Activated CD4-positive, alpha-beta T cell treated with anti-CD3 and anti-CD28 coated beads, Interleukin-2, amount 10 ng/mL, durations not matched to agents 24 days and 14 days (primary cell): ENCODE results near the gene TGFBR2. TPM values are rescaled to one million over a fixed set of nuclear protein-coding genes. Genes with fewer than 3 reads are reported as not detected.
A peak's percentile ranks its signal among the peaks of the same experiment; 100 is the strongest.

Source experiments
- DNase-seq: peaks from one replicate; pipeline ENCODE4 v3.0.0; 2022
- H3K27ac Mint-ChIP-seq: one replicate; pipeline ENCODE4 v1.8.0; 2022; ENCODE audit warnings: mild to moderate bottlenecking, mixed read lengths
- H3K27me3 Mint-ChIP-seq: one replicate; pipeline ENCODE4 v1.8.0; 2022; ENCODE audit warnings: mixed read lengths
- H3K36me3 Mint-ChIP-seq: one replicate; pipeline ENCODE4 v1.8.0; 2022; ENCODE audit warnings: low read depth, mild to moderate bottlenecking, mixed read lengths
- H3K4me1 Mint-ChIP-seq: one replicate; pipeline ENCODE4 v1.8.0; 2021; ENCODE audit warnings: mixed read lengths
- H3K4me3 Mint-ChIP-seq: one replicate; pipeline ENCODE4 v1.8.0; 2022; ENCODE audit warnings: mild to moderate bottlenecking, moderate library complexity, mixed read lengths
- H3K9me3 Mint-ChIP-seq: one replicate; pipeline ENCODE4 v1.8.0; 2021; ENCODE audit warnings: mixed read lengths
- intact Hi-C: fragments of 100-400 bp; cut with micrococcal nuclease; formaldehyde crosslinking; loops from one replicate; pipeline ENCODE4 v1.15.1; 2023
- total RNA-seq: library from RNA; stranded (reverse); gene quantifications from 2 replicates; pipeline ENCODE4 v1.2.3, GENCODE V29; 2022

The TGFBR2 gene
- total RNA-seq, 1 donor from 2014 or later: 47.6 TPM

GRCh38 chr3:30586806-30587486, 19.5 kb upstream of the TGFBR2 start:
- H3K36me3 Mint-ChIP-seq: no peaks in the 10 kb centered on the region
- no peaks in the 10 kb centered on the region for H3K4me1 Mint-ChIP-seq
- H3K4me3 Mint-ChIP-seq: no peak overlapping the region
- peaks cover 4% of the 10 kb centered on the region for H3K9me3 Mint-ChIP-seq
- H3K27me3 Mint-ChIP-seq: no peaks in the 10 kb centered on the region
- H3K27ac Mint-ChIP-seq: no peak overlapping the region
- DNase-seq: no peak
- intact Hi-C loops: no loop called here

GRCh38 chr3:30587904-30588303, 18.5 kb upstream of the TGFBR2 start:
- no peaks in the 10 kb centered on the region for H3K27me3 Mint-ChIP-seq
- H3K27ac Mint-ChIP-seq: no peak overlapping the region
- no peak overlapping the region for H3K4me3 Mint-ChIP-seq
- DNase-seq: no peak
- intact Hi-C loops: no loop called here
- H3K36me3 Mint-ChIP-seq: no peaks in the 10 kb centered on the region
- H3K4me1 Mint-ChIP-seq: no peaks in the 10 kb centered on the region
- peaks cover 4% of the 10 kb centered on the region for H3K9me3 Mint-ChIP-seq

DNA sequence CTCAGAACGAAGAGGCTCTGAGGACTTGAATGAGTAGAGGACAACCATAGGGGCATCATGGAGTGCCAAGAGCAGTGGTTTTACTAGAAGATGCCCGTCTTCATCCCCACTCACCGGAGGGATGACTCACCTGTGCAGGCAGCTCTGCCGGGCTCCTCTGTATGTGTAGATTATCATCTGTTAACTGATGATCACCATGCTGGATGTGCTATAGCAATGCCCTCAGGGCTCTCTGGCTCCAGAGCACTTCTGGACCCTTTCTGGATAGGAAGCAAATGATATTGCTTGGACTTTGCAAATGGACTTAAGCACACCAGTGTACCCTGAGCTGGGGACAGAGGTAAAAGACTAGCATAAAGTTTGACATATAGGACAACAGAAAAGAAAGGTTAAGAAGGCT, 10.2 kb upstream of the TGFBR2 start:
- Mint-ChIP-seq H3K4me1 (peaks cover 18% of the 10 kb centered on the region), H3K27ac (no peak overlapping the region), H3K9me3 (peaks cover 13% of the 10 kb centered on the region), H3K27me3 (no peaks in the 10 kb centered on the region), H3K4me3 (no peak overlapping the region), H3K36me3 (peaks cover 3% of the 10 kb centered on the region)
- DNase-seq: peak; percentile 53
- intact Hi-C loops: no loop called here

- H3K4me1 Mint-ChIP-seq: peaks cover 24% of the 10 kb centered on the region
- no peak overlapping the region for H3K4me3 Mint-ChIP-seq
- H3K27ac Mint-ChIP-seq: no peak overlapping the region
- H3K27me3 Mint-ChIP-seq: no peaks in the 10 kb centered on the region
- H3K9me3 Mint-ChIP-seq: peaks cover 13% of the 10 kb centered on the region
- intact Hi-C loops: no loop called here
- DNase-seq: no peak
- peaks cover 6% of the 10 kb centered on the region for H3K36me3 Mint-ChIP-seq
Observed at GRCh38 chr3:30597131-30597768, 9.2 kb upstream of the TGFBR2 start.

DNA sequence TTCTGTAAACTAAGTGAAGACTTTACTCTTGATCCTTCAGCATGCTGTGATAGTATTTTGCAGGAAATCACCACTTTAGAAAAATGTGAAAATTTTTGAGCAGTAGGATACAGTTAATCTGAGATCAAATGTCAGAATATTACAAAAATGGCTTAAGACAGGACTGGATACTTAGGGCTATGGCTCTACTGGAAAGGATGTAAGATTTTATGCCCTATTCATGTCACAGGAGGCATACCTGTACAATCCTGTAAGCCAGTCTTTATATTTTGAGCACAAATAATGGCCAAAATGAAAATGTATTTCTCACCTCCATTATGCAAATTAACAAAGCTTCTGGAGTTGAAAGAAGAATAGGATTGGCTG, 8.6 kb upstream of the TGFBR2 start:
- no peak overlapping the region for H3K27ac Mint-ChIP-seq
- peaks cover 13% of the 10 kb centered on the region for H3K9me3 Mint-ChIP-seq
- no peaks in the 10 kb centered on the region for H3K27me3 Mint-ChIP-seq
- H3K4me1 Mint-ChIP-seq: peaks cover 27% of the 10 kb centered on the region
- no peak overlapping the region for H3K4me3 Mint-ChIP-seq
- no peak for DNase-seq
- H3K36me3 Mint-ChIP-seq: peaks cover 6% of the 10 kb centered on the region
- intact Hi-C loops: no loop called here

DNA sequence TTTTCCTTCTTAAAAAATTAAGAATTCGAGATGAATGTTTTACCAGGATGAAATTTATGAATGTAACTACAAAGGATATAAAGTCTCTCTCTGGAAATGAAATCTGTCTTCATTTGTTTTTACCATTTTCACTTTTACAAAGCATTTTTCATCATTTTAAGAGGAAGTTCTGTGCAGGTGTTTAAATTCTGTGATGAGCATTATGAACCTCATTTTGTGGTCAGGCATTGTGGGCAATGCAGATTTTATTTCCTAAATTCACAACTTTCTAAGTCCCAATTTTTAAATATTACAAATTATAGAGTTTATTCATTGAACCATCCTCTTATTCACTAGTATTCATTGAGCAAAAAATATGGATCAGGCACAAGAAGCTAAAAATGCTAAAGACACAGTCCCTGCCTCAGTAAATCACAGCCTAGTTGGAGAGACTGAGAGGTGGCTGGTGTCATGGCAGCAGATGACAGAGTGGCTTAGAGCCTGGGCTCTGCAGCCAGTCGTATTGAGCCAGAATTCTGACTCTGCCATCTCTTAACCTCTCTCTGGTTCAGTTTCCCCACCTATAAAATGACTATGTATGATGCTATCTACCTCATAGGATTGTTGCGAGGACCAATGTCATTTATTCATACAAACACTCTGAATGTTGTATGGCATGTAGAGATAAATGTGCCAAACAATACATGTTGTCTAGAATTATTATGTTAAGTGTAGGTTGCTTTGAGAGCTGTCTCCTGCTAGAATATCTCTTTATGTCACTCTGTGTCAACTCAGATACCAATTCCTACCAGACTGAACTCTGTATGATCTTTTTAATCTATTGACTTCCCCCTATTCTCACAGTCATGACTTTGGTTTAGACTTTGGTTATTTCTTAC, 7.5 kb upstream of the TGFBR2 start:
- Mint-ChIP-seq H3K4me1 (peaks cover 33% of the 10 kb centered on the region), H3K9me3 (peaks cover 11% of the 10 kb centered on the region), H3K27me3 (no peaks in the 10 kb centered on the region), H3K36me3 (peaks cover 4% of the 10 kb centered on the region), H3K27ac (no peak overlapping the region), H3K4me3 (peak overlapping the region; percentile 0)
- peak; percentile 61 for DNase-seq
- intact Hi-C loops: no loop called here

GRCh38 chr3:30600572-30600971, 5.8 kb upstream of the TGFBR2 start:
- Mint-ChIP-seq H3K36me3 (peaks cover 3% of the 10 kb centered on the region), H3K4me3 (no peak overlapping the region), H3K27me3 (no peaks in the 10 kb centered on the region), H3K4me1 (peaks cover 48% of the 10 kb centered on the region), H3K27ac (no peak overlapping the region), H3K9me3 (peaks cover 5% of the 10 kb centered on the region)
- intact Hi-C loops: loop anchor here (5.0 to 10.0 kb wide), 2 partner anchors 53 to 486 kb away; no protein-coding TSS in a partner anchor
- DNase-seq: peak; percentile 48

- peak; percentile 75 for DNase-seq
- Mint-ChIP-seq H3K9me3 (peaks cover 5% of the 10 kb centered on the region), H3K27ac (peak overlapping the region; percentile 42), H3K4me3 (peak overlapping the region; percentile 14), H3K27me3 (no peaks in the 10 kb centered on the region), H3K36me3 (peaks cover 5% of the 10 kb centered on the region), H3K4me1 (peaks cover 51% of the 10 kb centered on the region)
- intact Hi-C loops: loop anchor here (5.0 to 10.0 kb wide), 2 partner anchors 56 to 488 kb away; no protein-coding TSS in a partner anchor
Observed at GRCh38 chr3:30602946-30603345, 3.5 kb upstream of the TGFBR2 start.

DNA sequence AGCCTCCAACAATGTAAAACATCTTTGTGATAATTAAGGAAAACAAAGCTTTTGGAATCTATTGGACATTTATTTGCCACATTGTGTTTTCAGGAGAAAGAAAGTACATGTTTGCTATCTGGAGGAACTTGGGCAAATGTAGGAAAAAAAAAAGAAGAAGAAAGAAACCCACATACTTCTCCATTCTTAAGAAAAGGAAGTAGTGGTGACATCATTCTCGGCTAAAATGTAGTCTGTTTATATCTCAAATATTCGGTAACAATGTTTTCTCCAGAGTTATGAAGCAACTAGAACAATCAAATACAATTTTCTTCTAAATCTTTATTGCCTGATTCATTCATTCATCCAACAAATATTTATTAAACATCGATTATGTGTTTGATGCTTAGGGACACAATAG, 2.3 kb upstream of the TGFBR2 start:
- H3K27me3 Mint-ChIP-seq: no peaks in the 10 kb centered on the region
- peak overlapping the region; percentile 90 for H3K4me3 Mint-ChIP-seq
- no peak for DNase-seq
- intact Hi-C loops: loop anchor here (2.0 to 10.0 kb wide), 3 partner anchors 57 to 489 kb away; no protein-coding TSS in a partner anchor
- peaks cover 45% of the 10 kb centered on the region for H3K4me1 Mint-ChIP-seq
- H3K36me3 Mint-ChIP-seq: peaks cover 13% of the 10 kb centered on the region
- peak overlapping the region; percentile 92 for H3K27ac Mint-ChIP-seq
- H3K9me3 Mint-ChIP-seq: peaks cover 5% of the 10 kb centered on the region

- peak; percentile 66 for DNase-seq
- Mint-ChIP-seq H3K27ac (peak overlapping the region; percentile 92), H3K4me3 (peak overlapping the region; percentile 90), H3K9me3 (peaks cover 5% of the 10 kb centered on the region), H3K36me3 (peaks cover 16% of the 10 kb centered on the region), H3K4me1 (peaks cover 42% of the 10 kb centered on the region), H3K27me3 (no peaks in the 10 kb centered on the region)
- intact Hi-C loops: loop anchor here (2.0 to 10.0 kb wide), 3 partner anchors 57 to 490 kb away; no protein-coding TSS in a partner anchor
Observed at GRCh38 chr3:30604558-30604957, 1.8 kb upstream of the TGFBR2 start.

GRCh38 chr3:30605005-30605404, 1.4 kb upstream of the TGFBR2 start:
- DNase-seq: peak; percentile 67
- Mint-ChIP-seq H3K9me3 (peaks cover 5% of the 10 kb centered on the region), H3K27me3 (no peaks in the 10 kb centered on the region), H3K4me3 (peak overlapping the region; percentile 90), H3K27ac (peak overlapping the region; percentile 92), H3K36me3 (peaks cover 20% of the 10 kb centered on the region), H3K4me1 (peaks cover 47% of the 10 kb centered on the region)
- intact Hi-C loops: loop anchor here (2.0 to 10.0 kb wide), 4 partner anchors 103 to 490 kb away; no protein-coding TSS in a partner anchor

- peak overlapping the region; percentile 90 for H3K4me3 Mint-ChIP-seq
- H3K27ac Mint-ChIP-seq: peak overlapping the region; percentile 92
- peaks cover 4% of the 10 kb centered on the region for H3K9me3 Mint-ChIP-seq
- peaks cover 26% of the 10 kb centered on the region for H3K36me3 Mint-ChIP-seq
- H3K27me3 Mint-ChIP-seq: no peaks in the 10 kb centered on the region
- intact Hi-C loops: loop anchor here (1.0 to 10.0 kb wide), 7 partner anchors 14 to 491 kb away; no protein-coding TSS in a partner anchor
- DNase-seq: peak; percentile 62
- peaks cover 53% of the 10 kb centered on the region for H3K4me1 Mint-ChIP-seq
Observed at GRCh38 chr3:30605706-30606300, 598 bp upstream of the TGFBR2 start.
